NCI-H1930 (cell line): ENCODE data around the gene PNMA8C.
"Not testable (repeated sequence)": the region's sequence is repeated elsewhere in the genome, so short reads cannot be mapped to it uniquely, and the experiment has no call there.

Experiments
- DNase-seq, 2 experiments: peaks; one replicate each; lab custom pipeline; 2025; lab: John Stamatoyannopoulos, UW

The PNMA8C gene

DNA sequence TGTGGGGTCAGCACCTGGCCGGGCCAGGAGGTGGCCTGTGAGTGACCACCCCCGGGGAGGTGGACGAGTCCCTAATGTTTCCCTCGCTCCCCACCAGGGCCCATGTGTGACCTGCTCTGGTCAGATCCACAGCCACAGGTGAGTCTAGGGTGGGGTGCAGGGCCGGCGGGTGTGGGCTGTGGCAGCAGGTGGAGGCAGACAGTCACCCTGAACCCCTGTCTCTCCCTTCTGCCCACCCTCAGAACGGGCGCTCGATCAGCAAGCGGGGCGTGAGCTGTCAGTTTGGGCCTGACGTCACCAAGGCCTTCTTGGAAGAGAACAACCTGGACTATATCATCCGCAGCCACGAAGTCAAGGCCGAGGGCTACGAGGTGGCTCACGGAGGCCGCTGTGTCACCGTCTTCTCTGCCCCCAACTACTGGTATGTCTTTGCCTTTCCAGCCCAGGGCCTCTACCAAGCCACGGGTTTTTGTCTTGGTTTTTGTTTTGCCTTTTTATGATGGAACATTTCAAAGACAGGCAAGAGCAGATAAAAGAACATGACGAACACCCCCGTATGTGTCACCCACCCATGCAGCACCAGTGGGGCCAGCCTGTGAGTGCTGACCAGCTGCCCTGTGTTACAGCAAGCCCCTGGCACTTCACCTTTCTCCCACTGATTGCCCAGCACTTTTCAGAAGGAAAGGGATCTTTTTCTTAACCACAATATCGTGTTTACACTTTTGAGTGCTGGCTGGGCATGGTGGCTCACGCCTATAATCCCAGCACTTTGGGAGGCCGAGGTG lies 40.2 kb downstream of the PNMA8C start:
- no peak for DNase-seq

DNA sequence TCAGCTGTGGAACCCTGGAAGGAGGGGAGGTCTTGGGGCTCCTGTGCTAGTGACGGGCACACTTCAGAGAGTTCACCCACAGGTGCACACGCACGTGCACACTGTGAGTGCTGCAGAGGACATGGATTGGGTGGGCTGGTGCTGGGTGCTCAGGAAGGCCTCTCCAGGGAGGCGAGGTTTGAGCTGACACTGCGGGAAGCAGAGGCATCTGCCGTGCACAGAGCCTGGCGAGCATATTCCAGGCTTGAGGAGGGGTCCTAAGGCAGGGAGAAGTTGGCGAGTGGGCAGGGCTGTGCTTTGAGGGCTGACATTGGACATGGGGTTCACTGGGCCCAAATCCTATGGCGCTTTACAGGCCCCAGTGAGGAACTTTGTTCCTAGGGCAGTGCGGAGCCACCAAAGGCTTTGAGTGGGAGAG lies 41.0 kb downstream of the PNMA8C start:
- no peak for DNase-seq

DNA sequence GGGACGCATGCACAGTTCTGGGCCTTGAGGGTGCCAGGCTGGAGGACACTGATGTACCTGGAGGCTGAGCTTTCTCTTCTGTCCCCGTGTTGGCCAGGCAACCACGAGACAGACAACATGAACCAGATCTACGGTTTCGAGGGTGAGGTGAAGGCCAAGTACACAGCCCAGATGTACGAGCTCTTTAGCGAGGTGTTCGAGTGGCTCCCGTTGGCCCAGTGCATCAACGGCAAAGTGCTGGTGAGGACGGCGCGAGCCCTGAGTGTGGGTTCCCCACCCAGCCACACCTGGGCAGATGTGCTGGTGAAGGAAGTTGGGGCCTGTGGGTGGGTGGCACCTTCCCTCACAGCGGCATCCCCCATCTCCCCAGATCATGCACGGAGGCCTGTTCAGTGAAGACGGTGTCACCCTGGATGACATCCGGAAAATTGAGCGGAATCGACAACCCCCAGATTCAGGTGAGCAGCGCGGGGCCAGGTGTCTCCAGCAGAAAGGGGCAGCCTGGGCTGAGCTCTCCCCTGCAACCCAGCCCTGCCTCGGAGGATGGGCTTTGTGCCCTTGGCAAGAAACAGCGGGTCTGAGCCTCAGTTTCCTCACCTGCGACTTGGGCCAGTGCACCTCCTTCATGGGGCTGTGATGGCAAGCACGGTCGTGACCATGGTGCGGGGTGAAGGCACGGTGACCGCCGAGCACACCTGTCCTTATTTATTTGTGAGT lies 41.6 kb downstream of the PNMA8C start:
- no peak for DNase-seq

DNA sequence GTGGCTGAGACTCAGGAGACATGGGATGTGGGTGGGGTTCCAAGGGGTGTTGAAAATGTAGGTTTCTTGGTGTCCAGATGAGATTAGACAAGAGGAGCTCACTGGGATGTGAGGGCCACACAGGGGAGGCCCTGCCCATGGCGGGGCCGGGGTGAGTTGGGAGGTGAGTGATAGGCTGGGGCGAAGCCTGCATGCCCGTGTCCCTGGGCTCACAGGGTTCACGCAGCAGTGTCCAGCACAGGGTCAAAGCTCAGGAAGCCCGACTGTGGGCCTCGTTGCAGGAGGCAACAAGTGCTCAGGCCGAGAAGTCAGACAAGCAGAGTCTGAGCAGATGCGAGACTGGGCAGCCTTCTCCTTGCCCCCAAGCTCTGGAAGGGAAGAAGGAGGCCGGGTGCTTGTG lies 42.6 kb downstream of the PNMA8C start:
- no peak for DNase-seq

DNA sequence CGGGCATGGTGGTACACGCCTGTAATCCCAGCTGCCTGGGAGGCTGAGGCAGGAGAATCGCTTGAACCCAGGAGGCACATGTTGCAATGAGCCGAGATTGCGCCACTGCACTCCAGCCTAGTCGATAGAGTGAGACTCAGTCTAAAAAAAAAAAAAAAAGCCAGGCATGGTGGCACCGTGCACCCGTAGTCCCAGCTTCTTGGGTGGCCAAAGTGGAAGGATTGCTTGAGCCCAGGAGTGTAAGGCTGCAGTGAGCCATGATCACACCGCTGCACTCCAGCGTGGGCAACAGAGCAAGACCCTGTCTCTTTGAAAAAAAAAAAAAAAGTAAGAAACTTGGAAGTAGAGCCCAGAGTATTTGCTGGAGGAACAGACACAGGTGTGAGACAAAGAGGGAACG lies 43.1 kb downstream of the PNMA8C start:
- DNase-seq, result no peak

DNA sequence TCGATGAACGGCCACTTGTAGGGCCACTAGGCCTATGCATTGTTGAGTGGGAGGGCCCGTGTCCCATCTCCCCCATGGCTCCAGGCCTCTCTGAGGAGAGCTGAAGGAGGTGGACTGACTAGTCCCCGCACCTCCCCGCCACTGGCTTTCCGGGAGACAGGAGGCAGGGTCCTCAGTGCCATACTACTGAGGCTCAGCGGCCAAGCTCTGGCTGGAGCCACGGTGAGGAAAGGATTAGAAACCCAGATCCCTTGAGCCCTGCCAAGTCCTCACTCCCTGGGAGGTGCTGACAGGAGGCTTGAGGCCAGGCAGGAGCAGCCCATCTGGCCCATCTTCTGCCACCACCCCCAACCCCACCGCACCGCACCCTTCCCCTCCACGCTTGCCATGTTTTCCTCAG lies 44.3 kb downstream of the PNMA8C start:
- DNase-seq, result no peak

DNA sequence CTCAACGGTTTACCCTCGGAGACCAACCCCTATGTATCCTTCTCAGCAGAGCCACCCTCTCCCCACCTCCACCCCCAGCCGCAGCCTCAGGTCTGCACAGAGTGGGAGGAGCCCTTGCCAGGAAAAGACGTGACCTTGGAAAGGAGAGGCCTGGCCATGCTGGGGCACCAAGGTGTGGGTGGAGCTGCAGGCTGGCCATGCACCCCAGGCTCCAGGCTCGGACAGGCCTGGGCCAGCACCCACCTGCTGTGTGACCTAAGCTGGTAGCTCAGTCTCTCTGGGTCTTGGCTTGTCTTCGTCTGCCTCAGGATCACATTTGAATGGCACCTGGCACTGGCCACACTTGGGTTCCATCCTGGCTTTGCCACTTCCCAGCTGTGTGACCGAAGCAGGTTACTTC lies 44.9 kb downstream of the PNMA8C start:
- no peak for DNase-seq

DNA sequence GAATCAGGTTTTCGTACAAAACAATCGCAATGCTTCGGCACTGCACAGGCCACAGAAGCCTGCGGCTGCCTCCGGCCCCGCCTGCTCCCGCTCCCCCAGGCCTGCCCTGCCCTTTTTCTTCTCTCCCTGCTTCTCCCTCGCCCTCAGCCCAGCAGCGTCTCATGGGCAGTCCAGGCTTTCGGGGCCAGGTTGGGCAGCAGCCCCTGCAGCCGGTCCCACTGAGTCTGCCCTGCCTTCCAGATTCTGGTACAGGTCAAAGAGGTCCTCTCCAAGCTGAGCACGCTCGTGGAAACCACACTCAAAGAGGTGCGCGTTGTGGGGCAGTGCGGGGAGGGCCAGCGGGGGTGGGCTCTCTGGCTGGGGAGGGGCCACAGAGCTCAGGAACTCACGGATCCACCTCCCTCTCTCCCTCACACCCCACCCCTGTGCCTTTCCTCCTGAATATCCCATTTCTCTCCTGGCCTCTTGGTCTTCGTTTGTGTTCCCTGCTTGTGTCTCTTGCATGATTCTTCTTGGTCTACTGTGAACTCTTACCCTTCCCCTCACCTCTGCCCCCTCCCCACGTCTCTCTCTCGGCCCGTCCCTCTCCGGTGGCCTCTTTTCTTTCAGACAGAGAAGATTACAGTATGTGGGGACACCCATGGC lies 45.4 kb downstream of the PNMA8C start:
- DNase-seq, result no peak

DNA sequence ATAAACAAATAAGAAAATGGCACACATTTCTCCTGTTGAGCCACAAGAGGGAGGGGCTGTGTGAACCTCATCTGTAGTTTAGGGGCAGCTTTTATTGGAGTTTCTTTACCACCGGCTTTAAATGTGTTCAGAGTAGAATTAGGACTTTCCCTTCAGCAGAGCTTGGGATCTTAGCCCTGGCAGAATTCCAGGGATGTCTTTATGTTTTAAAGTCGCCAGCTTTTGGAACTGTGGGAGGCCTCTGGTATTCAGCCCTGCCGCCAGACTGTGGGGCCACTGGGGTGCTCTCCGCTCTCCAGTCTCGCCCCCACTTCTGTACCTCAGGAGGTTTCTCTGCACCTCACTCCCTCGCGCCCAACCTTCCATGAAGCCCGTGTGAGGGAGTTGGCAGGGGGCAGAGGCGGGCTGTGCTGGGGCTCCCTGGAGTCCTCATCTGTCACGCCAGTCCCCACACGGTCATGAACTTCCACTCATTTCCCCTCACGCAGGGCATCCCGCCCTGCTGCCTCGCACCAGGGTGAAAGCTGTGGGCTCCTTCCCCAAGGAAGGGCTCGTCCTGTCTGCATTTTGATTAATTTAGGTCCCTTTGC lies 46.9 kb downstream of the PNMA8C start:
- DNase-seq, result no peak

DNA sequence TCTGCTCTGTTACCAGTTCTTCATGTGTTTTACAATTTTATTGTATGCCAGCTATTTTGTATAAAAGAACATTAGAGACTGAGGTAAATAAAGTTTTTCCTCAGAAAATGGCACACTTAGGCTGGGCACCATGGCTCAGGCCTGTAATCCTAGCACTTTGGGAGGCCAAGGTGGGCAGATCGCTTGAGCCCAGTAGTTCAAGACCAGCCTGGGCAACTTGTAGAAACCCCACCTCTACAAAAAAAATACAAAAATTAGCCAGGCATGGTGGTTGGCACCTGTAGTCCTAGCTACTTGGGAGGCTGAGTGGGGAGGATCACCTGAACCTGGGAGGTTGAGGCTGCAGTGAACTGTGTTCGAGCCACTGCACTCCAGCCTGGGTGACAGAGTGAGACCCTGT lies 47.4 kb downstream of the PNMA8C start:
- DNase-seq, result no peak

DNA sequence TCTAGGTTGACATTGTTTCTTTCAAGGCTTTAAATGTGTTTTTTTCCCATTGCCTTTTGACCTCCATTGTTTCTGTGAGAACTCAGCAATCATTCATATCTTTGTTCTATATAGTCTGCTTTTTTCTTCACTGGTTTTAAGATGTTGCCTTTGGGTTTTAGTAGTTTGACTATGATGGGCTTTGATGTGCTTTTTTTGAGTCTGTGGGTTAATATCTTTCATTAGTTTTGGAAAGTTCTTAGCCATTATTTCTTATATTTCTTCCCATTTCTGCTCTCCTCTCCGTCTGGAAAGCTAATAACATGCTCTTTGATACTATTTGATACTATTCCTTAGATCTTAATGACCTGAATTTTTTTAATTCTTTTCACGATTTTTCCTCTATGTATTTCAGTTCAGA lies 48.0 kb downstream of the PNMA8C start:
- DNase-seq, result no peak

DNA sequence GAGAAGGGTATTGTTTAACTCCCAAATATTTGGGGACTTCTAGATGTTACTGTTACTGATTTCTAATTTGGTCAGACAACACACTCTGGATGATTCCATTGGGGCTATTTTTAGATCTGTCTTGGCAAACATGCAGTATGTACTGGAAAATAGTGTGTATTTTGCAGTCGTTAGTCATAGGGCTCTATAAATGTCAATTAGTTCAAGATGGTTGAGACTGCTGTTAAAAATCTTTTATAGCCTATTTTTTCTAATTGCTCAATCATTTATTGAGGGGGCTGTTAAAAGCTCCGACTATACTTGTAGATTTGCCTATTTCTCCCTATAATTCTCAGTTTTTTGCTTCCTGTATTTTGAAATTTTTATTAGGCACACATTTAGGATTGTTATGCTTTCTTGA lies 50.5 kb downstream of the PNMA8C start:
- DNase-seq, result no peak

DNA sequence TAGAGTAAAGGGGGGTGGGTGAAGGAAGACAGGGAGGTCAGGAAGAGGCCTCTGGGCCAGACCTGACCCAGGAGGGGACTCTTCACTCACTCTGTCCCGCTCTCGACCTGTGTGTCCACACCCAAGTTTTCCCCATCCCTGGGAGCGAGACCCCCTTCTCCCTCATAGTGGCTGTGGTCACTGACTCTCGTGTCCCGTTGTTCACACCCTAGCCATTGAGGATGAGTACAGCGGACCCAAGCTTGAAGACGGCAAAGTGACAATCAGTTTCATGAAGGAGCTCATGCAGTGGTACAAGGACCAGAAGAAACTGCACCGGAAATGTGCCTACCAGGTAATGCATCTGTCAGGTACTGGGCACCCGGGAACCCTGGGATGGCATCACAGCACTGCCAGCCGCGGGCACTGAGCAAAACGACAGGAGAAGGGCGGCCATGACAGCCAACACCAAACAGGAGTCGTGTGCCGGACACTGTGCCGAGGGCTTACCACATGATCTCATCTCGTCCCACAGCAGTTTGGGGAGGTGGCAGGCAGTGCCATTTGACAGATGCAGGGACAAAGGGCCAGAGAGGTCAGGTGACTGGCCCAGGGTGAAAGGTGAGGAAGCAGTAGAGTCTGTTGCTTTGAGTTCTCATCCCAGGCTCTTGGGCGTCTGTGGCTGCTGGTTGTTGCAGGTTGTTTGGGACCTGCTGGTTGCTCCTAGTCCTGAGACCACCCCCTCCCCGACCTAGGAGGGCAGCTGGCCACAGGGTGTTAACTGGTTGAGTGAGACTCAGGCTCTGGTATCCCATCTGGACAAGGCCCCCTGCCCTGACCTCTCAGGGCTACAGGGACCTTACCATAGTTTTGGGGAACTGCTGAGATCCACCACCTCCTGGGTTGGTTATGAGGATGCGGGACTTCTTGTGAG lies 52.2 kb downstream of the PNMA8C start:
- DNase-seq, result no peak

DNA sequence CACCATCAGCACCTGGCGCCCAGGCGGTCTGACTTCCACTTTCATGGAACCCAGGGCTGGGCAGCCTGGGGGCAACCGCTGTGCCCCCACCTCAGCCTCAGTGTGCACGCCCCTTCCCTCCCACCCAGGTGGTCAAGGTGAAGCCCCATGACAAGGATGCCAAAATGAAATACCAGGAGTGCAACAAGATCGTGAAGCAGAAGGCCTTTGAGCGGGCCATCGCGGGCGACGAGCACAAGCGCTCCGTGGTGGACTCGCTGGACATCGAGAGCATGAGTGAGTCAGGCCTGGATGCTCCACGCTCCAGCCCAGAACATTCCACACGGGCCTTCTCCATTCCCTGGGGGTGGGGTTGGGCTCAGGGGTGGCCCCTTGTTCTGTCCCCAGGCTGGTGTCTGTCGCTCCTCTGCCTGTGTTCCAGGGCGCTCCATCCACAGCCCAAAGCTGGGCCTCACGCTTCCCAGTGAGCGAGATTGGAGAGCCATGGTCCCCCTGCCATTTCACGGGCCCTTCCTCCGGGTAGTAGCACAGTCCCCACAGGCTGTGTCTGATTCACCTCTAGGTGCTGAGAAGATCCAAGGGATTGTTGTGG lies 53.2 kb downstream of the PNMA8C start:
- DNase-seq, result not testable (repeated sequence)
